Urinary bladder (tissue), 4 donors: ENCODE results near the gene CHRM5. TPM values are rescaled to one million over a fixed set of nuclear protein-coding genes. Genes with fewer than 3 reads are reported as not detected.
A peak's percentile ranks its signal among the peaks of the same experiment; 100 is the strongest.

Experiments used
- DNase-seq: peaks from one replicate; pipeline ENCODE4 v3.0.0-alpha.2; 2015; ENCODE audit errors: extremely low spot score
- H3K27ac ChIP-seq: one replicate; pipeline ENCODE4 v1.5.1; 2013; ENCODE audit warnings: low read depth, mild to moderate bottlenecking, moderate library complexity
- H3K36me3 ChIP-seq: one replicate; pipeline ENCODE4 v1.6.1; 2013; ENCODE audit warnings: mild to moderate bottlenecking, moderate library complexity; ENCODE audit not compliant: insufficient read depth
- H3K4me1 ChIP-seq: one replicate; pipeline ENCODE4 v1.6.1; 2013; ENCODE audit warnings: mild to moderate bottlenecking, moderate library complexity; ENCODE audit not compliant: insufficient read depth
- H3K4me3 ChIP-seq: one replicate; pipeline ENCODE4 v1.5.1; 2013; ENCODE audit warnings: low read depth, low read length
- WGBS: extraction: QIAGEN DNeasy Blood & Tissue Kit; methylation state at CpG from one replicate; pipeline ENCODE4 v1.1.7; 2013; 5-methylcytosine and 5-hydroxymethylcytosine counted together
- polyA plus RNA-seq: library from polyadenylated mRNA; stranded (reverse); fragments of 200-250 nt; gene quantifications from one replicate; pipeline ENCODE4 v1.2.3, GENCODE V29; 2013
- total RNA-seq: library from RNA; depleted of rRNA; stranded (reverse); fragments of >200 nt; gene quantifications from one replicate; pipeline ENCODE4 v1.2.3, GENCODE V29; 2014
- donor health status: healthy with polysubstance abuse.
- donor health status: healthy.

CHRM5 gene
- total and polyA plus RNA-seq, 2 donors: 0.03 to 0.48 TPM

- no peak overlapping the region for H3K27ac ChIP-seq
- no peak for DNase-seq
- no peaks in the 10 kb centered on the region for H3K36me3 ChIP-seq
- 56% methylated on average over 2 of the region's 2 CpGs for WGBS
- H3K4me1 ChIP-seq: no peaks in the 10 kb centered on the region
- no peak overlapping the region for H3K4me3 ChIP-seq
Observed at GRCh38 chr15:34059476-34059875, 91.2 kb downstream of the CHRM5 start.

- H3K27ac ChIP-seq: no peak overlapping the region
- no peaks in the 10 kb centered on the region for H3K4me1 ChIP-seq
- no peak overlapping the region for H3K4me3 ChIP-seq
- no peak for DNase-seq
- 64% methylated on average over 3 of the region's 3 CpGs for WGBS
- no peaks in the 10 kb centered on the region for H3K36me3 ChIP-seq
Observed at GRCh38 chr15:34059946-34060345, 91.6 kb downstream of the CHRM5 start.

GRCh38 chr15:34064438-34064837, 96.1 kb downstream of the CHRM5 start:
- Histone ChIP-seq H3K27ac (no peak overlapping the region), H3K4me1 (no peaks in the 10 kb centered on the region), H3K4me3 (no peak overlapping the region), H3K36me3 (no peaks in the 10 kb centered on the region)
- WGBS: 0% methylated on average over 1 of the region's 1 CpG
- DNase-seq: no peak

- no peaks in the 10 kb centered on the region for H3K4me1 ChIP-seq
- WGBS: 87% methylated on average over 3 of the region's 3 CpGs
Observed at GRCh38 chr15:34065261-34065660, 97.0 kb downstream of the CHRM5 start.

GRCh38 chr15:34065941-34066340, 97.6 kb downstream of the CHRM5 start:
- 79% methylated on average over 8 of the region's 8 CpGs for WGBS
- Histone ChIP-seq H3K36me3 (no peaks in the 10 kb centered on the region), H3K27ac (no peak overlapping the region), H3K4me1 (no peaks in the 10 kb centered on the region), H3K4me3 (no peak overlapping the region)
- DNase-seq: peak; percentile 26

More at GRCh38 chr15:34065261-34065660, 97.0 kb downstream of the CHRM5 start:
- Histone ChIP-seq H3K36me3 (no peaks in the 10 kb centered on the region), H3K27ac (no peak overlapping the region), H3K4me3 (no peak overlapping the region)
- DNase-seq: no peak

- no peaks in the 10 kb centered on the region for H3K4me1 ChIP-seq
Observed at GRCh38 chr15:34070003-34070402, 101.7 kb downstream of the CHRM5 start.

GRCh38 chr15:34076785-34077184, 108.5 kb downstream of the CHRM5 start:
- no peak for DNase-seq
- no peak overlapping the region for H3K4me3 ChIP-seq
- WGBS: 89% methylated on average over 4 of the region's 4 CpGs
- no peaks in the 10 kb centered on the region for H3K36me3 ChIP-seq
- H3K4me1 ChIP-seq: no peaks in the 10 kb centered on the region
- H3K27ac ChIP-seq: no peak overlapping the region

More at GRCh38 chr15:34070003-34070402, 101.7 kb downstream of the CHRM5 start:
- Histone ChIP-seq H3K27ac (no peak overlapping the region), H3K4me3 (no peak overlapping the region), H3K36me3 (no peaks in the 10 kb centered on the region)
- no peak for DNase-seq
- WGBS: 52% methylated on average over 6 of the region's 6 CpGs

GRCh38 chr15:34078900-34079299, 110.6 kb downstream of the CHRM5 start:
- no peak overlapping the region for H3K4me3 ChIP-seq
- no peaks in the 10 kb centered on the region for H3K4me1 ChIP-seq
- DNase-seq: no peak
- 75% methylated on average over 3 of the region's 3 CpGs for WGBS
- peaks cover 1% of the 10 kb centered on the region for H3K36me3 ChIP-seq
- H3K27ac ChIP-seq: no peak overlapping the region

- 56% methylated on average over 4 of the region's 4 CpGs for WGBS
- Histone ChIP-seq H3K4me3 (no peak overlapping the region), H3K36me3 (peaks cover 1% of the 10 kb centered on the region), H3K4me1 (no peaks in the 10 kb centered on the region), H3K27ac (no peak overlapping the region)
- DNase-seq: no peak
Observed at GRCh38 chr15:34079904-34080303, 111.6 kb downstream of the CHRM5 start.

- H3K27ac ChIP-seq: no peak overlapping the region
- DNase-seq: no peak
- WGBS: 35% methylated on average over 7 of the region's 7 CpGs
- H3K4me1 ChIP-seq: no peaks in the 10 kb centered on the region
- peaks cover 3% of the 10 kb centered on the region for H3K36me3 ChIP-seq
- H3K4me3 ChIP-seq: no peak overlapping the region
Observed at GRCh38 chr15:34084086-34084485, 115.8 kb downstream of the CHRM5 start.

GRCh38 chr15:34085746-34086145, 117.4 kb downstream of the CHRM5 start:
- Histone ChIP-seq H3K27ac (no peak overlapping the region), H3K4me3 (no peak overlapping the region), H3K4me1 (no peaks in the 10 kb centered on the region), H3K36me3 (peaks cover 3% of the 10 kb centered on the region)
- 77% methylated on average over 2 of the region's 2 CpGs for WGBS
- no peak for DNase-seq

GRCh38 chr15:34099914-34100313, 131.6 kb downstream of the CHRM5 start:
- Histone ChIP-seq H3K4me3 (no peak overlapping the region), H3K4me1 (peaks cover 2% of the 10 kb centered on the region), H3K27ac (no peak overlapping the region), H3K36me3 (no peaks in the 10 kb centered on the region)
- no peak for DNase-seq
- 96% methylated on average over 5 of the region's 5 CpGs for WGBS

- peaks cover 2% of the 10 kb centered on the region for H3K4me1 ChIP-seq
- peak; percentile 96 for DNase-seq
- H3K36me3 ChIP-seq: no peaks in the 10 kb centered on the region
- peak within 1 kb of the TSS; percentile 91 for H3K4me3 ChIP-seq
- H3K27ac ChIP-seq: peak within 1 kb of the TSS; percentile 84
- under 1% methylated on average over 48 of the region's 48 CpGs for WGBS
Observed at GRCh38 chr15:34101366-34102174, 133.3 kb downstream of the CHRM5 start, which contains the start of the genes EMC7 and PGBD4. TSS of gene EMC7 (minus strand) at chr15:34101862. CDS start at chr15:34101839, 23 bp downstream. TSS of gene PGBD4 (plus strand) at chr15:34102083. CDS start at chr15:34102532, 449 bp downstream.

GRCh38 chr15:34102175-34102925, 134.1 kb downstream of the CHRM5 start:
- H3K4me3 ChIP-seq: peak overlapping the region; percentile 91
- no peak for DNase-seq
- WGBS: 20% methylated on average over 29 of the region's 29 CpGs
- peaks cover 2% of the 10 kb centered on the region for H3K4me1 ChIP-seq
- H3K36me3 ChIP-seq: no peaks in the 10 kb centered on the region
- peak overlapping the region; percentile 62 for H3K27ac ChIP-seq
